GM12878 (cell line): ENCODE data around the gene PAN3. TPM values are rescaled to one million over a fixed set of nuclear protein-coding genes. Genes with fewer than 3 reads are reported as not detected.

Experiments used
- ATAC-seq: fragments of 200-7000 bp; cut with Tn5 transposase; 3 replicates; pipeline ENCODE4 v1.9.1; 2020; ENCODE audit warnings: mild to moderate bottlenecking, moderate library complexity
- BruUV-seq: library from RNA; stranded (reverse); fragments of 400-500 nt; replicated peaks from 2 replicates; lab custom pipeline; 2021; lab: Mats Ljungman, UMichigan
- CTCF ChIA-PET: fragments of 300-600 bp; sonication (Branson Sonifier 250); formaldehyde crosslinking; extraction: SDS; loops from one replicate; lab custom pipeline; 2021; ENCODE audit warnings: inconsistent platforms; lab: Yijun Ruan, JAX
- POLR2A ChIA-PET: fragments of 350-600 bp; formaldehyde crosslinking; extraction: SDS; loops from one replicate; lab custom pipeline; 2021; ENCODE audit warnings: inconsistent platforms; lab: Charles Lee
- RAD21 ChIA-PET: fragments of 300-600 bp; sonication (Branson Sonifier 250); formaldehyde crosslinking; loops from one replicate; lab custom pipeline; 2023; ENCODE audit warnings: antibody characterized with exemption; ENCODE audit not compliant: unreplicated experiment; lab: Charles Lee
- SMC1A ChIA-PET: fragments of 300-600 bp; sonication (Branson Sonifier 250); formaldehyde crosslinking; loops from one replicate; lab custom pipeline; 2023; ENCODE audit not compliant: unreplicated experiment, uncharacterized antibody; lab: Charles Lee
- DNase-seq: peaks from one replicate; pipeline ENCODE4 v3.0.0-alpha.2; 2011; ENCODE audit warnings: low read depth, low spot score
- FAIRE-seq: peaks from 3 replicates; lab custom pipeline; 2011; peaks lifted over from hg19 to GRCh38; lab: Jason Lieb, UNC
- H2AFZ ChIP-seq: 2 replicates; pipeline ENCODE4 v1.6.0; 2011; ENCODE audit warnings: low read depth, low read length, control low read depth; ENCODE audit not compliant: control insufficient read depth
- H3K27ac ChIP-seq: 2 replicates; pipeline ENCODE4 v1.5.1; 2011; ENCODE audit warnings: control low read depth; ENCODE audit not compliant: control insufficient read depth, insufficient read depth
- H3K27me3 ChIP-seq, 2 experiments: replicated peaks in 1 of 2; 2 replicates each; pipeline versions ENCODE4 v1.6.0 to v1.6.1; 2011; ENCODE audit warnings: low read length in 1 of 2; ENCODE audit not compliant: control insufficient read depth in 2 of 2, insufficient read depth in 2 of 2
- H3K36me3 ChIP-seq, 2 experiments: 2 replicates each; pipeline ENCODE4 v1.5.1; 2011; ENCODE audit warnings: low read length in 1 of 2; ENCODE audit not compliant: control insufficient read depth in 2 of 2, insufficient read depth in 2 of 2
- H3K4me1 ChIP-seq: 2 replicates; pipeline ENCODE4 v1.6.1; 2011; ENCODE audit warnings: mild to moderate bottlenecking, low read length, moderate library complexity, mixed read lengths; ENCODE audit not compliant: control insufficient read depth, insufficient read depth
- H3K4me2 ChIP-seq: 2 replicates; pipeline ENCODE4 v1.6.0; 2011; ENCODE audit warnings: control low read depth; ENCODE audit not compliant: control insufficient read depth, insufficient read depth
- H3K4me3 ChIP-seq: fragments of 200-600 bp; sonication (generic); 2 replicates; pipeline ENCODE4 v1.5.1; 2016
- H3K79me2 ChIP-seq: 2 replicates; pipeline ENCODE4 v1.6.0; 2011; ENCODE audit warnings: low read length; ENCODE audit not compliant: control insufficient read depth, insufficient read depth
- H3K9ac ChIP-seq: 2 replicates; pipeline ENCODE4 v1.8.0; 2011; ENCODE audit warnings: low read length, control low read depth, mixed read lengths; ENCODE audit not compliant: control insufficient read depth, insufficient read depth
- H3K9me3 ChIP-seq: replicated peaks from 3 replicates; pipeline ENCODE4 v1.5.1; 2011; ENCODE audit warnings: mild to moderate bottlenecking, low read length; ENCODE audit not compliant: control insufficient read depth, insufficient read depth
- H4K20me1 ChIP-seq: 2 replicates; pipeline ENCODE4 v1.6.0; 2011; ENCODE audit not compliant: control insufficient read depth, insufficient read depth
- ASH2L ChIP-seq: fragments of 300-600, 200-600 bp; sonication (generic); IDR thresholded peaks from 2 replicates; pipeline ENCODE4 v1.6.1; 2017; ENCODE audit warnings: low read depth, mild to moderate bottlenecking, borderline replicate concordance
- CBX3 ChIP-seq: fragments of 200-600 bp; sonication (generic); IDR thresholded peaks from 2 replicates; pipeline ENCODE4 v1.6.1; 2016; ENCODE audit warnings: low read depth, borderline replicate concordance
- CHD1 ChIP-seq: IDR thresholded peaks from 2 replicates; pipeline ENCODE4 v1.6.1; 2012; ENCODE audit warnings: low read depth, low read length, improper control_type of control experiment
- CHD4 ChIP-seq: fragments of 200-600 bp; sonication (generic); IDR thresholded peaks from 2 replicates; pipeline ENCODE4 v1.6.1; 2016; ENCODE audit warnings: mild to moderate bottlenecking
- CREB1 ChIP-seq: IDR thresholded peaks from 2 replicates; pipeline ENCODE4 v1.6.1; 2012; ENCODE audit warnings: low read depth, mild to moderate bottlenecking, inconsistent platforms
- E2F8 ChIP-seq: fragments of 450-650 bp; IDR thresholded peaks from 2 replicates; pipeline ENCODE4 v1.6.1; 2018; ENCODE audit warnings: mild to moderate bottlenecking, low read depth, moderate library complexity; ENCODE audit not compliant: partially characterized antibody
- GABPA ChIP-seq: IDR thresholded peaks from 2 replicates; pipeline ENCODE4 v1.6.1; 2014; ENCODE audit warnings: antibody characterized with exemption, low read depth, mild to moderate bottlenecking, inconsistent platforms
- HSF1 ChIP-seq: fragments of 150-350 bp; IDR thresholded peaks from 2 replicates; pipeline ENCODE4 v1.6.1; 2014; ENCODE audit warnings: mild to moderate bottlenecking, low read depth, low read length
- NR2C2 ChIP-seq: IDR thresholded peaks from 2 replicates; pipeline ENCODE4 v1.6.1; 2011; ENCODE audit warnings: borderline replicate concordance, low read depth; ENCODE audit not compliant: control insufficient read depth, insufficient read length
- POLR2AphosphoS2 ChIP-seq: IDR thresholded peaks from 2 replicates; pipeline ENCODE4 v1.6.1; 2011; ENCODE audit warnings: low read depth, mild to moderate bottlenecking, low read length, improper control_type of control experiment, moderate library complexity
- RBBP5 ChIP-seq: fragments of 200-600 bp; sonication (generic); conservative IDR thresholded peaks from 2 replicates; pipeline ENCODE4 v1.6.1; 2016
- SMAD1 ChIP-seq: fragments of 450-650 bp; IDR thresholded peaks from 2 replicates; pipeline ENCODE4 v1.6.1; 2018; ENCODE audit warnings: mild to moderate bottlenecking, low read depth; ENCODE audit not compliant: partially characterized antibody
- ZNF217 ChIP-seq: fragments of 450-650 bp; IDR thresholded peaks from 2 replicates; pipeline ENCODE4 v1.6.1; 2017; ENCODE audit warnings: antibody characterized with exemption, mild to moderate bottlenecking
- WGBS: methylation state at CpG from one replicate; pipeline ENCODE4 v1.1.6; 2016; ENCODE audit warnings: low lambda C conversion rate; ENCODE audit not compliant: insufficient replicate concordance, insufficient coverage; ENCODE audit errors: missing lambda C conversion rate; 5-methylcytosine and 5-hydroxymethylcytosine counted together
- in situ Hi-C: fragments of 300-500 bp; cut with MboI; formaldehyde crosslinking; loops from 9 replicates; pipeline ENCODE4 v1.14.3; 2018; ENCODE audit warnings: mixed read lengths
- intact Hi-C: fragments of 100-400 bp; cut with micrococcal nuclease; formaldehyde crosslinking; loops from one replicate; pipeline ENCODE4 v1.14.2; 2022; ENCODE audit not compliant: unreplicated experiment
- polyA plus RNA-seq, 11 experiments: library from polyadenylated mRNA; depleted of rRNA in 4 of 11; unstranded in 6 of 11; stranded (reverse) in 5 of 11; fragments of >200 nt; fragmentation: Nextera tagmentation in 4 of 11; fragmentation: Illumina TruSeq in 1 of 11; extraction: Ambion mirVana in 4 of 11; extraction: Trizol in 1 of 11; gene quantifications; 1 replicate in 1 of 11; 2 replicates in 10 of 11; pipeline versions ENCODE4 v1.2.1 to v1.2.3, GENCODE V29; 2011 to 2016; ENCODE audit warnings: inconsistent platforms in 2 of 11, missing spikeins in 2 of 11, low read depth in 1 of 11
- total RNA-seq, 4 experiments: library from RNA; depleted of rRNA in 3 of 4; stranded (reverse); fragments of >200 nt in 3 of 4; fragmentation: Illumina TruSeq in 1 of 4; extraction: Trizol in 1 of 4; gene quantifications; 2 replicates each; pipeline versions ENCODE4 v1.2.1 to v1.2.3, GENCODE V29; 2013 to 2021
- TF ChIP-seq, protein P1 (sequence below): IDR thresholded peaks from 2 replicates; pipeline ENCODE4 v1.6.1; 2012; ENCODE audit warnings: low read length, inconsistent platforms
- TF ChIP-seq, protein P2 (sequence below), 3 experiments: IDR thresholded peaks in 2 of 3; conservative IDR thresholded peaks in 1 of 3; 2 replicates each; pipeline ENCODE4 v1.5.1; 2011; ENCODE audit warnings: low read depth in 3 of 3, low read length in 3 of 3, mild to moderate bottlenecking in 3 of 3, control low read depth in 2 of 3, moderate library complexity in 2 of 3, inconsistent platforms in 1 of 3, mixed read lengths in 1 of 3; ENCODE audit not compliant: control insufficient read depth in 2 of 3, insufficient read depth in 1 of 3; ENCODE audit errors: extremely low read depth in 1 of 3

PAN3 gene
- total and polyA plus RNA-seq, 10 of the 15 experiments (the other 5 are each of a cell fraction or from before 2014, with no cell fraction given) = 13.0 to 33.3 (median 19.9) TPM

DNA sequence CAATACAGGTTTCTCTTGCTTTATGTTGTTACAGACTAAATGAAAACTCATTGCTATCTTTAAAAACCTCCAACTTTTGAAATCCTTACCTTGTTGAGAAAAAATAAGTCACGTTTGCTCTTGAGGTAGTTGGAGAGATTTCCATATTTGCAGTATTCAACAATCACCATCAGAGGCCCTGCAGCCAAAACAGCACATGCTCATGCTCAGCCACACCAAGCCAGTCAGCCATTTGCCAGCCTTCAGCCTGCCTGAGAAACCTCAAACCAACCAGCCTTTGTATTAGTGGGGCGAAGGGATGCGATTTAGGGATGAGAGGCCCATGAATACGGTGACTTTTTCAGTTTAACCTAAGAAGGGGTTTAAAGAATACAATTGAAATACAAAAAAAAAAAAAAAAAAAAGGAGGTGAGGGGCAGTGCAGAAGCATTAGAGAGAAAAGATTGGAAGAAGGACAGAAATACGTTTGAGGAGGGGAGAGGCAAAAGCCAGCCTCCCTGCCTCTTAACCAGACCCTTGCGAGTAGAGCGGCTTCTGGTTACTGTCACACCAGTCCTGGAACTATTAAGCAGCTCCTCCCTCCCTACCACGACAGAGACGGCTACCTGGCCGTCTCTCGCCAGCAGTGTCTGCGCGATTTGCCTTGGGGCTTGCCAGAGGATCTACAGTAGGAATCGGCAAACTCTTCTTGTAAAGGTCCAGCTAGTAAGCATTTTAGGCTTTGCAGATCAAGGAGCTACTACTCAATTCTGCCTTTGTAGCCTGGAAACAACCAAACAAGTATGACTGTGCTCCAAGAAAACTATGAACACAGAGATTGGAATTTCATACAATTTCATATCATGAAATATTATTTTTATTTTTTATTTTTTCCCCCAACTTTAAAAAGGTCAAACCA lies 189.3 kb downstream of the PAN3 start:
- POLR2A ChIA-PET = no interaction called here
- no peak for FAIRE-seq
- TF ChIP-seq, protein P1, sequence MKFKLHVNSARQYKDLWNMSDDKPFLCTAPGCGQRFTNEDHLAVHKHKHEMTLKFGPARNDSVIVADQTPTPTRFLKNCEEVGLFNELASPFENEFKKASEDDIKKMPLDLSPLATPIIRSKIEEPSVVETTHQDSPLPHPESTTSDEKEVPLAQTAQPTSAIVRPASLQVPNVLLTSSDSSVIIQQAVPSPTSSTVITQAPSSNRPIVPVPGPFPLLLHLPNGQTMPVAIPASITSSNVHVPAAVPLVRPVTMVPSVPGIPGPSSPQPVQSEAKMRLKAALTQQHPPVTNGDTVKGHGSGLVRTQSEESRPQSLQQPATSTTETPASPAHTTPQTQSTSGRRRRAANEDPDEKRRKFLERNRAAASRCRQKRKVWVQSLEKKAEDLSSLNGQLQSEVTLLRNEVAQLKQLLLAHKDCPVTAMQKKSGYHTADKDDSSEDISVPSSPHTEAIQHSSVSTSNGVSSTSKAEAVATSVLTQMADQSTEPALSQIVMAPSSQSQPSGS = no peak
- TF ChIP-seq ZNF217 (no peak), POLR2AphosphoS2 (no peak), ASH2L (no peak), CHD1 (no peak), HSF1 (no peak), SMAD1 (no peak), GABPA (no peak), CHD4 (no peak), CREB1 (no peak), CBX3 (no peak), E2F8 (no peak), RBBP5 (no peak), NR2C2 (no peak)
- TF ChIP-seq, protein P2, sequence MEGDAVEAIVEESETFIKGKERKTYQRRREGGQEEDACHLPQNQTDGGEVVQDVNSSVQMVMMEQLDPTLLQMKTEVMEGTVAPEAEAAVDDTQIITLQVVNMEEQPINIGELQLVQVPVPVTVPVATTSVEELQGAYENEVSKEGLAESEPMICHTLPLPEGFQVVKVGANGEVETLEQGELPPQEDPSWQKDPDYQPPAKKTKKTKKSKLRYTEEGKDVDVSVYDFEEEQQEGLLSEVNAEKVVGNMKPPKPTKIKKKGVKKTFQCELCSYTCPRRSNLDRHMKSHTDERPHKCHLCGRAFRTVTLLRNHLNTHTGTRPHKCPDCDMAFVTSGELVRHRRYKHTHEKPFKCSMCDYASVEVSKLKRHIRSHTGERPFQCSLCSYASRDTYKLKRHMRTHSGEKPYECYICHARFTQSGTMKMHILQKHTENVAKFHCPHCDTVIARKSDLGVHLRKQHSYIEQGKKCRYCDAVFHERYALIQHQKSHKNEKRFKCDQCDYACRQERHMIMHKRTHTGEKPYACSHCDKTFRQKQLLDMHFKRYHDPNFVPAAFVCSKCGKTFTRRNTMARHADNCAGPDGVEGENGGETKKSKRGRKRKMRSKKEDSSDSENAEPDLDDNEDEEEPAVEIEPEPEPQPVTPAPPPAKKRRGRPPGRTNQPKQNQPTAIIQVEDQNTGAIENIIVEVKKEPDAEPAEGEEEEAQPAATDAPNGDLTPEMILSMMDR (IDR thresholded peaks at IDR 0.05 in 2 of 3, conservative IDR thresholded peaks at IDR 0.05 in 1 of 3; ENCODE audit: control insufficient read depth in 2 of 3, extremely low read depth in 1 of 3, insufficient read depth in 1 of 3, low read depth in 3 of 3, low read length in 3 of 3) = no peak

More for the DNA sequence above, 189.3 kb downstream of the PAN3 start:
- H3K4me2 ChIP-seq = no peak overlapping the region
- ATAC-seq = no peak
- no peak overlapping the region for H3K9ac ChIP-seq
- ChIA-PET SMC1A (interaction anchor here (1.1 to 1.3 kb wide), 4 partner anchors 221 to 328 kb away, joined by 3 to 4 read pairs (median 4); no protein-coding TSS in a partner anchor), CTCF (interaction anchor here (1.4 to 2.2 kb wide), 2 partner anchors 309 to 471 kb away, joined by 4 to 8 read pairs; no protein-coding TSS in a partner anchor), RAD21 (interaction anchor here (1.0 to 1.3 kb wide), 2 partner anchors 331 to 469 kb away, joined by 3 to 5 read pairs; partner anchors contain the start of gene POMP)
- BruUV-seq = no TSS peak
- WGBS = 78% methylated on average over 14 of the region's 14 CpGs
- intact Hi-C loops (loop anchor here (10.0 kb wide), 1 partner anchor 147 kb away; no protein-coding TSS in a partner anchor), in situ Hi-C loops (no loop called here)
- H3K27ac ChIP-seq = no peak overlapping the region
- H4K20me1 ChIP-seq = no peaks in the 10 kb centered on the region
- H3K79me2 ChIP-seq = no peaks in the 10 kb centered on the region
- no peak overlapping the region for H3K4me3 ChIP-seq
- no peak overlapping the region for H2AFZ ChIP-seq
- H3K9me3 ChIP-seq = no peaks in the 10 kb centered on the region
- no peaks in the 10 kb centered on the region for H3K27me3 ChIP-seq
- no peaks in the 10 kb centered on the region for H3K36me3 ChIP-seq
- DNase-seq = no peak
- H3K4me1 ChIP-seq = no peaks in the 10 kb centered on the region
